ENCODE measurements around the gene RELN. TPM values are rescaled to one million over a fixed set of nuclear protein-coding genes. Genes with fewer than 3 reads are reported as not detected.
A peak's percentile ranks its signal among the peaks of the same experiment; 100 is the strongest.

The RELN gene
- total RNA-seq, 1 experiment from 2014 or later: 59.0 TPM

DNA sequence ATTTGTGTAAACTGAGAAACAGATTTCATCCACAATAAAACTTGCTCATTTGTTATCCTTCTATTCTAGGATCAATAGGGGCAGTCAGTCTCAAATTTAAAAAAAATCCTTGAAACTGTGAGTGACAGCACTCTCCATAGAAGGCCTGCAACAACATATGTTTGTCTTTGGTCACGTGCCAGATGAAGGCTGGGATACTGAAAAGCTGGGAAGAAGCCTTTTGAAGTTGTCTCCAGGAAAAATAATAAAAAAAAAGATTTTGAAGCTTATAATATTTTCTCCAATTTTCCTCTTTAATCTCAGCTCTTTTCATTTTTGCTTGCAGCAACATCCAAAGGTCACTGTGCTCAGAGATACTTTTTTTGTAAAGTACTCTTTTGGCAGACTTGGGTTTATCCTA, 414.9 kb downstream of the RELN start:
- Histone ChIP-seq H3K4me3 (no peak overlapping the region), H3K27ac (no peak overlapping the region), H3K4me1 (no peaks in the 10 kb centered on the region), H3K9me3 (replicated peaks) (no peaks in the 10 kb centered on the region), H3K27me3 (no peaks in the 10 kb centered on the region), H3K36me3 (no peaks in the 10 kb centered on the region)
- peak; percentile 22 to 44 for DNase-seq

DNA sequence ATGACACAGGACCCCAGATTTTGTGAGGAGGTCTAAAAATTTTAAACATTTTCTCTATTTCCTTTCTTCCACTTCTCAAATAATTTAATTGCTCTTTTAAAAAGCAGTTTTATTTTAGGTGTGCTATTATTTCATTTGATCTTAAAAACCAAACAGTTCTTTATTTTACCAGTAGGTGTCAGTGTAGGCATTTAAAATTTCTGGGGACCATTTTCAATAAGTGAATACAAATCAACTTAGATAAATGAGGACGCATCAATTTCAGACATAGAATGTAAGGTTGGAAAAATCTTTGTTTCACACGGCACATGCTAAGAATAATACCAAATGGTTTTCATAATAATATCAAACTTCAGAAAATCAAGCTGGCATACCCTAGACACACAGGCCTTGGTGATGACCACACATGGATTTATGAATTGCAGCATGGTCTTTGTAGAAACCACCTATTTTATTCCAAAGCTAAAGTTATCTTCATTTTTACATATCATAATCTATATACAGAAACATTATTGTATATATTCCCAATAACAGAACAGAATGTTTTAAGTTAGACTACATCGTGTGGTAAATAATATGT, 415.9 kb downstream of the RELN start:
- no peaks in the 10 kb centered on the region for H3K9me3 ChIP-seq (replicated peaks)
- no peak overlapping the region for H3K4me3 ChIP-seq
- peak in 1 of 2 experiments; percentile 65 for DNase-seq

DNA sequence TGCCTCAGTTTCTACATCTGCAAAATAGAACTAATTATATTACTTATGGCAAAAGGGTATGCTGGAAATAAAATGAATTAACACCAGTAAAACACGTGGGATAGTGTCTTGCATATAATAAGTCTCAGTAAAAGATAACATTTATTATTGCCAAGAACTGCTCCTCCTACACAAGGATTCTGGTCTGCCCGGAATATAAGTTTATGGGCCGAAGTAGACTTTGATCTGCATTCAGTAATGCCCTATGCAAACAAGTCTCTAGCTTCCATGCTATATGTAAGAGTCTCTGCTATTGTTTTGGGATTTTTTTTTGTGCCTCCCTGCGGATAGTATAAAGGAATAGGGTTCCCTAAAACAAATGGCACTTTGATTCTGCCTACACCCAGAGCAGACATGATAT, 417.9 kb downstream of the RELN start:
- H3K27me3 ChIP-seq: no peaks in the 10 kb centered on the region
- DNase-seq: no peak
- H3K27ac ChIP-seq: no peak overlapping the region
- H3K4me3 ChIP-seq: no peak overlapping the region
- no peaks in the 10 kb centered on the region for H3K9me3 ChIP-seq (replicated peaks)
- no peaks in the 10 kb centered on the region for H3K4me1 ChIP-seq
- H3K36me3 ChIP-seq: no peaks in the 10 kb centered on the region

More for the DNA sequence above, 415.9 kb downstream of the RELN start:
- Histone ChIP-seq H3K4me1 (no peaks in the 10 kb centered on the region), H3K36me3 (no peaks in the 10 kb centered on the region), H3K27ac (no peak overlapping the region), H3K27me3 (no peaks in the 10 kb centered on the region)

DNA sequence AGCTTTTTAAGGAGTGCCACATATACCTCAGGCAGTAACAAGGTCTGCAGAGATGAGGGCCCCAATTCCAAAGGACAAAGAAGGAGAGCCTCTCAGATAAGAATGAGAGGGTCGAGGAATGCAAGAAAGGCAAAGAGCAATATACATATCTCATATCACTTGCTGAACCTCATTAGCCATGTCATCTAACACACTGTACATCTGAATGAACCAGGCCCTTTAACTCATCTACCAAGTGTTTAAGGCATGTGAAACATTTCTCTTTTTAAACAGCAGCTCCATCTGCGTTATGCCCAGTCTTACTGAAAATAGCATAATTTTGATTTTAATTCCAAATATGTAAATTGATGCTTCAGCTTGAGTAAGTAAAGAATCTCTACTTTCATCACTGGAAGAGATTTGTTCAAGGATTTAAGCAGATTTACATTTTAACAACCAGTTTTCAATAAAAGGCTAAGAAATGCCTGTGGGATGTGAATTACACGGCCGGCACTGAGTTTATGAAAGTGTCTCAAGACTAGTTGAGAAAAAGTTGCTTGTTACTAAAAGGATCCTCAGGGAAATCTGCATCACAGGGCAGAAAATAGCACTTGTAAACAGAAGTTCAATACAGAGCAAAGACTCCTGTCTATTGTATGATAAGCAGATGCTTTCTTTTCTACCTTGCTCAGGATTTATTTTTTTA, 419.7 kb downstream of the RELN start:
- no peak for DNase-seq
- Histone ChIP-seq H3K9me3 (replicated peaks) (no peaks in the 10 kb centered on the region), H3K27ac (no peak overlapping the region), H3K4me1 (no peaks in the 10 kb centered on the region), H3K4me3 (no peak overlapping the region), H3K27me3 (no peaks in the 10 kb centered on the region), H3K36me3 (no peaks in the 10 kb centered on the region)

DNA sequence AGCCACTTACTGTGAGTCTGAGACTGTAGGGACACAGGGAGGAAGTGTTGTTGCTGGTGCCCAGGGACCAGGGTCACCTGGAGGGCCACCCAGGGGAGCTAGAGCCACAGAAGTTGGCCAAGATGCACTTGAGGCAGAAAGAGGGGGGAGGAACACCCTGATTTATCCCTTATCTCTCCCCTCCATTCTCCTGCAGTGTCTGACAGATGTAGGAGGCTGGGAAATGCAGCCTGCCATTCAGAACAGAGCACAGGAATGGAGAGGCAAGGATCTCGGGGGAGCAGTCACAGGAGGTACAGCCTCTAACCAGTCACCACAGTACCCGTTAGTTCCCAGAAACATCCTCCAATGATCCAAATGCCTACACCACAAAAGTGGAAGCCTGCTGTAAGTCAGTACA, 425.0 kb downstream of the RELN start:
- no peaks in the 10 kb centered on the region for H3K4me1 ChIP-seq
- H3K36me3 ChIP-seq: no peaks in the 10 kb centered on the region; the same call in 1 of the 2 replicates
- H3K4me3 ChIP-seq: no peak overlapping the region
- no peak overlapping the region for H3K27ac ChIP-seq
- DNase-seq: no peak
- H3K9me3 ChIP-seq (replicated peaks): no peaks in the 10 kb centered on the region
- H3K27me3 ChIP-seq: no peaks in the 10 kb centered on the region

DNA sequence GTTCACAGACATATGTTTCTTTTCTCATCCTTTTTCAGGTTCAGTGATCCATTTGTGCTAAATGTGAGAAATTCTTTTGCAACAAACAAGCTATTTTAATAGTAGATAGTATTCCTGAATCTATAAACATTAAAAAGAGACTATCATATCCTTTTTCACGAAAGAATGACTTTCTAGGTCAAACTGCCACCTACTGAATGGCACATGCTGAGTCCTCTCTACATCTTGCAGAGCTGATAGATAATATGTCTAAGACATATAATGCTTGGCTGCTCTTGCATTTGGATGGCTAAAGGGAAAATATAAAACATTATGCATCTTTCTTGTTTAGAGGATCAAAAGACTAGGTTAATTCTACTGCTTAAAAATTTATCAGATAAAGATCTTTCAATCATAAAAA, 429.3 kb downstream of the RELN start:
- Histone ChIP-seq H3K27ac (no peak overlapping the region), H3K27me3 (no peaks in the 10 kb centered on the region), H3K9me3 (replicated peaks) (no peaks in the 10 kb centered on the region), H3K36me3 (peaks cover 2% of the 10 kb centered on the region; the same call in 1 of the 2 replicates), H3K4me3 (no peak overlapping the region), H3K4me1 (no peaks in the 10 kb centered on the region)
- DNase-seq: no peak

GRCh38 chr7:103551016-103551415, 438.4 kb downstream of the RELN start:
- no peaks in the 10 kb centered on the region for H3K4me1 ChIP-seq
- H3K36me3 ChIP-seq: peaks cover 7% of the 10 kb centered on the region; the same call in 1 of the 2 replicates
- no peak overlapping the region for H3K27ac ChIP-seq
- H3K9me3 ChIP-seq (replicated peaks): no peaks in the 10 kb centered on the region
- no peak for DNase-seq
- H3K4me3 ChIP-seq: no peak overlapping the region
- H3K27me3 ChIP-seq: no peaks in the 10 kb centered on the region

DNA sequence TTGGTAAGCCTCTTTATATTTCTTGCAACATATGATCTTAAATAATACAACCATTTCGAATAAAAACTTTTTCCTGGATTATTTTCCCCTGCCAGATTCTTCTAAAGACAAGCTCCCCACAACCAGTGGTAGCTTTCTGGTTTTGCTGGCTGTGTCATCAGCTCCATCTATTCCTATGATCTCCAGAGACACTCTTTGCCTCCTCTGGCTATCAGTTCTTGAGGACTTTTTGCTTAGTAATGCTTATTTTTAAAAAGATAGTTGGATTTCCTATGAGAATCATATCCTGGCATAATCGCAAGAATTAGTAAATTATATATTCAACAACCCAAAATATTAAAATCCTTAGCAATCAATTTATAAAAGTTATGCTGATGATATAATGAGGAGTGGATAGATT, 439.7 kb downstream of the RELN start:
- DNase-seq: no peak
- Histone ChIP-seq H3K27me3 (no peaks in the 10 kb centered on the region), H3K36me3 (peaks cover 8% of the 10 kb centered on the region; the same call in 1 of the 2 replicates), H3K4me3 (no peak overlapping the region), H3K9me3 (replicated peaks) (no peaks in the 10 kb centered on the region), H3K27ac (no peak overlapping the region), H3K4me1 (no peaks in the 10 kb centered on the region)

DNA sequence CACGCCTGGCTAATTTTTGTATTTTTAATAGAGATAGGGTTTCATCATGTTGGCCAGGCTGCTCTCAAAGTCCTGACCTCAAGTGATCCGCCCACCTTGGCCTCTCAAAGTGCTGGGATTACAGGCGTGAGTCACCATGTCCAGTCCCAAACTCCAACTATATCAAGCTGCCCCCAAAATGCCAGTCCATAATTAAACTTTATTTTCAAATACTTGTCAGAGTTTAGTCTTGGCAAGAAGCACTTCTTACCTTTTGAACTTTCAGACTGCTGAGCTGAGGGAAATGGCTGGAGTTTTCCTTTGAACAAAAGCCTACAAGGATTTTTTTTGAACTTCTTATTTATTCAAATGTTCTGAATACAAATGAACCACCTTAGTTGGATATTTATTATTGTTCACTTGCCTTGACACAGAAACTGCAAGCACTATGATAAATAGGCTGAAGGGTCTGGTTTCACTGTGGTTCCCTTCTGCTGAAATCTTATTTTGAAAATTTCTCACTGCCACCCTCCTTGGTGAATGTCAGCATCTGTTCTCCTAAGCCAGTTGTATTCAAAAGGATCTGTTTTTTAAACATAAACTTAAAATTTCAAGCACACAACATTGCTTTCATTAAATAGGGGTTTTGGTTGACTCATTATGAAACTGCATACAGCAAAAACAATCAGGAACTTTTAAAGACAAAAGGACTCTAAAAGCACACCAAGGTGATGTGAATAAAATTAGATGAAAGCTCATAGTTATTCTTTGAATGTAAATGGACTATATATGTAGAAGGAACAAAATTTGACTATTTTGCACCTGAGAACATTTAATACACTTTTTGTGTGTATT, 441.8 kb downstream of the RELN start:
- Histone ChIP-seq H3K4me3 (no peak overlapping the region), H3K9me3 (replicated peaks) (no peaks in the 10 kb centered on the region), H3K36me3 (peaks cover 12% of the 10 kb centered on the region), H3K27me3 (no peaks in the 10 kb centered on the region), H3K4me1 (no peaks in the 10 kb centered on the region), H3K27ac (no peak overlapping the region)
- no peak for DNase-seq

DNA sequence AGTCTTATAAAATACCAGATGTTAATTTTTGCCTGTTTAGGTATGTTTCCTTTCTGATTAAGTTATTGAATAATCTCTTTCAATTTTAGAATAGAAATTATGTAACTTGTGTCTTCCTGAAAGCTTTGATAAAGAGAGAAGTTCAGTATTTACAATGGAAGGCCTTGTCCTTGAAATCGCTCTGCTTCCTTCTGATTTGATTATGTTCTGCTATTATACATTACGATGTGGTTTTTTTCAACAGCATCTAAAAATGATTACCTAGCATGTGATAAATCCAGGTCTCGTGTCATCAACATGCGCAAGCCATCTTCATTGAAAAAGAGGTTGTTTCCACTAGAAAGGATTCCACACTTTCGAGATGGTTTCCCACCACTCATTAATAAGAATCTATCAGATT, 447.0 kb downstream of the RELN start:
- DNase-seq: no peak

GRCh38 chr7:103541947-103542346, 447.5 kb downstream of the RELN start:
- Histone ChIP-seq H3K4me3 (no peak overlapping the region), H3K9me3 (replicated peaks) (no peaks in the 10 kb centered on the region), H3K27me3 (no peaks in the 10 kb centered on the region), H3K36me3 (peaks cover 11% of the 10 kb centered on the region), H3K27ac (no peak overlapping the region), H3K4me1 (no peaks in the 10 kb centered on the region)
- DNase-seq: no peak

More for the DNA sequence above, 447.0 kb downstream of the RELN start:
- Histone ChIP-seq H3K9me3 (replicated peaks) (no peaks in the 10 kb centered on the region), H3K27ac (no peak overlapping the region), H3K36me3 (peaks cover 11% of the 10 kb centered on the region), H3K4me3 (no peak overlapping the region), H3K4me1 (no peaks in the 10 kb centered on the region), H3K27me3 (no peaks in the 10 kb centered on the region)

DNA sequence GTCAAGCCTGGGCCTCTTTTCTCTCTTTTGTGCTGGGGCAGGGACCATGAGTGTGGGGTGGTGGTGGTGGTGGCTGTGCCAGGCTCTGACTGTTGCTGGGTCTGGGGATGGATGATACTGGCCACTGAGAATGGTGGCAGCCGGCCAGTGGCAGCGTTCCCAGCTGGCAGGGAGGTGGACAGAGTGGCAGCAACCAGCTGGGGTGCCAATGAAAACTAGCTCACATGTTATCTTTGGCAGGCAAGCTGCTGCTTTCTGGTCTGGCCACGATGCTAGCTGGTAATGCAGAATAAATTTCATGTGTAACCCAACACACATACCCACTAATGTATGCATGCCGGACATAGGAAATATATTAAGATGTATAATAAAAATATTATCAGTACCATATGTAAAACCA, 448.4 kb downstream of the RELN start:
- no peaks in the 10 kb centered on the region for H3K27me3 ChIP-seq
- no peak overlapping the region for H3K27ac ChIP-seq
- no peaks in the 10 kb centered on the region for H3K9me3 ChIP-seq (replicated peaks)
- peaks cover 11% of the 10 kb centered on the region for H3K36me3 ChIP-seq
- no peaks in the 10 kb centered on the region for H3K4me1 ChIP-seq
- no peak overlapping the region for H3K4me3 ChIP-seq
- no peak for DNase-seq

DNA sequence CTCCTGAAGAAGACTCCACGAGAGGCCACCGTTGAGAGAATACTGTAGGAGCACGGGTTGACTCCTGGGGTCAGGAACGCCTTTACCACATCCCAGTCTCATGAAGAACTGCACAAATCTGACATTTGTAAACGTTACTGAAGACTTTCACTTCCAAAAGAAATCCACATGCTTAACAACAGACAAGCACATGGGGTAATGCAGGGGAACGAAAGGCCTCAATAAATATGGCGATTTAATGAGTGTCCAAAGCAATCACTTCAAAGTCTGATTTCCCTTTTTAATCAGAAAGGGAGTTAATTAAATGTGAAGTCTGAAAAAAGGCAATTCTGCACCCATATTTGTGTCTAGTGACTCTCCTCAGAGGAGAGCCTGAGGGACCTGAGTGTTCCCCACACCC, 449.1 kb downstream of the RELN start:
- Histone ChIP-seq H3K27ac (no peak overlapping the region), H3K4me3 (no peak overlapping the region), H3K4me1 (no peaks in the 10 kb centered on the region), H3K9me3 (replicated peaks) (no peaks in the 10 kb centered on the region), H3K27me3 (no peaks in the 10 kb centered on the region), H3K36me3 (peaks cover 14% of the 10 kb centered on the region)
- no peak for DNase-seq

GRCh38 chr7:103539875-103540274, 449.6 kb downstream of the RELN start:
- DNase-seq: no peak
- H3K27ac ChIP-seq: no peak overlapping the region
- H3K4me1 ChIP-seq: no peaks in the 10 kb centered on the region
- H3K4me3 ChIP-seq: no peak overlapping the region
- no peaks in the 10 kb centered on the region for H3K9me3 ChIP-seq (replicated peaks)
- peaks cover 19% of the 10 kb centered on the region for H3K36me3 ChIP-seq
- H3K27me3 ChIP-seq: no peaks in the 10 kb centered on the region

All from SJCRH30 (cell line).